Right ventricle myocardium inferior (tissue), 1 donor: ENCODE data around the gene KDM5C. TPM values are rescaled to one million over a fixed set of nuclear protein-coding genes. Genes with fewer than 3 reads are reported as not detected.

Source experiments
- ATAC-seq: fragments of 200-7000 bp; cut with Tn5 transposase; one replicate; pipeline ENCODE4 v1.9.1; 2020; ENCODE audit warnings: mild to moderate bottlenecking, moderate library complexity
- DNase-seq: peaks from one replicate; pipeline ENCODE4 v3.0.0; 2021; ENCODE audit errors: missing footprints
- intact Hi-C: fragments of 100-400 bp; cut with DNase I; formaldehyde crosslinking; loops from one replicate; pipeline ENCODE4 v1.11.0; 2022
- long read RNA-seq: library from polyadenylated mRNA; unstranded; transcript quantifications from one replicate; pipeline ENCODE4 v2.0.0, GENCODE V29; 2021
- total RNA-seq: library from RNA; stranded (reverse); fragmentation: NEBNext Ultra II Directional; extraction: Animal tissue kit (Norgen Biotek cat#: 25700); gene quantifications from one replicate; pipeline ENCODE4 v1.2.1, GENCODE V29; 2021
- donor health status: DM: no; HTN: yes; CAD: no; lungs with severe emphysema.

KDM5C gene
- 28.1 TPM for total RNA-seq
- long read RNA-seq, partial matches to known transcripts, result 3 of 10 reads
- long read RNA-seq, other reads (novel, unspliced or antisense), result 7 of 10 reads

- intact Hi-C loops, result no loop called here
- DNase-seq, result peak; percentile 93
- peak; percentile 93 for ATAC-seq
These were observed at the start of gene KDM5C for GRCh38 chrX:53224860-53225797. Gene KDM5C, minus strand, starts transcription at chrX:53225207. Its CDS starts 318 bp downstream, at chrX:53224889.

GRCh38 chrX:53272808-53273337 is 47.9 kb upstream of the KDM5C start:
- DNase-seq (no peak), ATAC-seq (no peak)
- intact Hi-C loops, result no loop called here

- DNase-seq (no peak), ATAC-seq (no peak)
- intact Hi-C loops, result no loop called here
These were observed 44.6 kb upstream of the KDM5C start for GRCh38 chrX:53269536-53270107.

DNA sequence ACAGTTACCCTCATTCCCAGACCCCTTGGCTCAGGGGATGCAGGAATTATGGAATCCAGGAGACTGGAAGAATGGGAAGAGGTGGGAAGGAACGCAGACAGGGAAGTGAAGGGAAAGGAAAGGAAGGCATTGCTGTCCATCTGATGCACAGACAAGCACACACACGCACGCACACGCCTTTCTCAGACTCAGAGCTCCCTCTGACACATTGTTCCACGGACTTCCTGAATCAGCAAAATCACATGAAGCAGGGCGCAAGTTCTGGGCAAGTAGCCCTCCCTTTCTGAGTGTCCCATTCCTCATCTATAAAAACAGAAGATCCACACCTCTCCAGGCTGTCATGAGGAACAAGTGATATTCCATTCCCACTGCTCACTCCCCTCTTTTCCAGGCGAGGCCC is 43.2 kb upstream of the KDM5C start:
- no peak for ATAC-seq
- intact Hi-C loops, result no loop called here
- DNase-seq, result no peak

GRCh38 chrX:53266914-53267313 is 41.9 kb upstream of the KDM5C start:
- DNase-seq (no peak), ATAC-seq (no peak)
- intact Hi-C loops, result no loop called here

GRCh38 chrX:53265771-53266574 is 41.0 kb upstream of the KDM5C start:
- intact Hi-C loops, result no loop called here
- no peak for ATAC-seq
- DNase-seq, result no peak

GRCh38 chrX:53263597-53264094 is 38.6 kb upstream of the KDM5C start:
- ATAC-seq, result no peak
- DNase-seq, result no peak
- intact Hi-C loops, result no loop called here

DNA sequence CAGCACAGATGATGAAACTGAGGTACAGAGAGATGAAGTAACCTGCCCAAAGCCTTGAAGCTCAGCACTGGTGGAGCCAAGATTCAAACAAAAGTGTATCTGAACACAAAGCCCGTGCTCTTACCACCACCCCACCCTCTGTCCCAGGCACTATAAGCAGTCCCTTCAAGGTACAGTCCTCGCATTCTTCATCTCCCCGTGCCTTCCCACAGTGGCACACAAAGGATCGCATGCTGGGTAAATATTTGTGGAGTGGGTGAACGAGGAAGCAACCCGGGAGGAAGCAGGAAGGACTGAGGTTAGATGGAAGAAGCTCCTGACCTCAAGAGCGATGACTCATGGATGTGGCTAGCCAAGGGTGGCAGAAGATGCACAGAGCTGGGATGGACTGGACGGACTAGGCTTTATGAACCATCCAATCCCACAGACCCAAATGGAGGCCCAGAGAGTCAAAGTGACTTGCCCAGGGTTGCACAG is 37.9 kb upstream of the KDM5C start:
- ATAC-seq (no peak), DNase-seq (no peak)
- intact Hi-C loops, result no loop called here

DNA sequence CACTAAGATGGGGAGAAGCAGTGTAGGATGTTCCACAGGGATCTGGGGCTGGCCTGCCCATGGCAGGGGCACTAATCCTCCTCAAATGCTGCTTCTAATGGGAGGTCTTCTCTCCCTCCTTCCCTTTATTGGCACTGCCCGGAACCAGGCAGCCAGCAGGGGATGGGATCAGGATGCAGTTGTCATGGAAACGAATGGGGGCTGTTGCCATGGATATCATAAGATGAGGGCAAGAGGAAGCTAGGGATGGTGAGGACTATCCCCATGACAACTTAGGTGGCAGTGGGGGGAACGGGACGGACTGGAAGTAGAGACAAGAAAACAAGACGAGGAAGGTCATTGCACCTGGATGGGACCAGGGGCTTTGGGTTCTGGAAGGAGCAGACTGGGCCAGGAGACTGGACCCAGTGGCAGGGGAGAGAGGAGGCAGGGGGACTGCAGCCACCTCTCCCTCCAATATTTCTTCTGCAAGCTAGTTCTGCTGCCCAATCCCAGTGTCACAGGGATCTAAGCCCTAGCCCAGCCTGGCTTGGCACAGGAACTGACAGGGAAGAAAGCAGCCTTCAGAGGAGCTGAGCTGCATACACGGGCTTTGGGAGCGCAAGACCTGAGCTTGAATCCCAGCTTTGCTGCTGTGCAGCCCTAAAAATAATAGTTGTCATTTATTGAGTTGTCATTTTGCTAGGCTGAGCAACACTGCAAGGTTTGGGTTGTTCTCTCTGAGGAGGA is 37.3 kb upstream of the KDM5C start:
- intact Hi-C loops, result no loop called here
- no peak for ATAC-seq
- DNase-seq, result no peak

- no peak for DNase-seq
- intact Hi-C loops, result no loop called here
- ATAC-seq, result no peak
These were observed 36.5 kb upstream of the KDM5C start for GRCh38 chrX:53261355-53261972.

GRCh38 chrX:53260836-53261235 is 35.8 kb upstream of the KDM5C start:
- ATAC-seq, result no peak
- intact Hi-C loops, result no loop called here
- no peak for DNase-seq

- DNase-seq (no peak), ATAC-seq (no peak)
- intact Hi-C loops, result no loop called here
These were observed 32.8 kb upstream of the KDM5C start for GRCh38 chrX:53257670-53258423.

DNA sequence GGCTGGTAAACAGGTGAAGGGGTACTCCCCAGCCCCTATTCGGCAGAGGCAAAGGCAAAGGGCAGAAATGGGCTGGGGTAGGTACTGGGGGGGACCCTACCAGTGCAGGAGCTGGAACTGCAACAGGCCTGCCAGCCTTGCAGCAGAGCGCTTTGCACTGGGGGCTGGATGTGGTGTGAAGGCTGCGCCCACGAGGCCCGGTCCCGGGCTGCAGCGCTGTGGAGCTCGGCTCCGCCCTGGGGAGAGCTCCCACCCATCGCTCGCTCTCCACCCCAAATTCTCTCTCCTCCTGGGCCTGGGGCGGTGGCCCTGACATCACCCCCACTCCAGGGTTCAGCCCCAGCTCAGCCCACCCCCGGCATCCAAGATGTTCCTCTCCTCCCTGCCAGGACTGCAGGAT is 32.2 kb upstream of the KDM5C start:
- intact Hi-C loops, result no loop called here
- ATAC-seq, result no peak
- no peak for DNase-seq

- DNase-seq, result no peak
- ATAC-seq, result no peak
- intact Hi-C loops, result no loop called here
These were observed 31.5 kb upstream of the KDM5C start for GRCh38 chrX:53256446-53257041.

- intact Hi-C loops, result no loop called here
- DNase-seq (no peak), ATAC-seq (no peak)
These were observed 30.8 kb upstream of the KDM5C start for GRCh38 chrX:53255738-53256191.

DNA sequence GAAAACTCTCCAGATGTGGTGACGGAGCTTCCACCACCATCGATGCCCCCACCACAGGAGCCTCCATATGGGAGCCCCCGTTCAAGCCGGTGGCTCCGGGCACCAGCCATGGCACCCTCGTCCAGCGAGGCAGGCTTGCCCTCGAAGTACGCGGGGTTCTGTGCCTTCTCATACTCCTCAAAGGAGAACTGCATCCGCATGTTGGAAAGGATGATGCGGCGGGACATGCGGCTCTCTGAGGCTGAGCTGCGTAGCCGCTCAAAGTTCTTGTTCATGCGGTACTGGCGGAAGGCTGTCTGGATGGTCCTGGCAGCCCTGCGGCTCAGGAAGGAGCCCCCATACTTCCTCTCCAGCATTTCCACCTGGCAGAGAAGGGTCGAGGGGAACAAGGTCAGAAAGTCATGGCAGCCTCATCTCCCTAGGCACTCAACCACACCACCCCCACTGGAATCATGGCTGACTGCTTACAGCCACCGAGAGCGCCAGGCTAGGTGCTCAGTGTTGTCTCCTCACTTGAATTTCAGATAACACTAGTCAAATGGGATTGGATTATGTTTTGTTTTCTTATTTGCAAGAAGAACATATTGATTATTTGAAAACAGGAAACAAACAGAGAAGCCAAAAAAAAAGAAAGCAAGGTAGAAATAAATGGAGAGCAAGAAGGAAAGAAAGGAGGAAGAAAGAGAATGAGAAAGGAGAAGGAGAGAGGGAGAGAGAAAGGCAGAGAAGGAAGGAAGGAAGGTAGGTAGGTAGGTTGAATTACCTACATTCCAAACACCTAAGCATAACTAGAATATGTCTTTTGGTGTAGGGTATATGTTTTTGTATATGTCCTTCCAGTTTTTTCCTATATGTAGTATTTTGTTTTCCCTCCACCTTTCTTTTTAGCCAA is 29.8 kb upstream of the KDM5C start:
- DNase-seq, result no peak
- ATAC-seq, result no peak
- intact Hi-C loops, result no loop called here
